Activated CD4-positive, alpha-beta T cell treated with anti-CD3 and anti-CD28 coated beads, Interleukin-2, Interleukin-4, amounts not matched to agents 100 ng/mL and 50 ng/mL, durations not matched to agents 16 hours and 8 hours (primary cell): ENCODE results near the gene AIFM3.
"Not testable (repeated sequence)": the region's sequence is repeated elsewhere in the genome, so short reads cannot be mapped to it uniquely, and the experiment has no call there.

Experiments used
- DNase-seq: peaks from one replicate; pipeline ENCODE4 v3.0.0-alpha.2; 2020; ENCODE audit warnings: low spot score

AIFM3 gene

GRCh38 chr22:20957683-20958431 is 9.2 kb upstream of the AIFM3 start:
- DNase-seq, result no peak

GRCh38 chr22:20959578-20960461 is 7.2 kb upstream of the AIFM3 start:
- no peak for DNase-seq

GRCh38 chr22:20960609-20961008 is 6.4 kb upstream of the AIFM3 start:
- no peak for DNase-seq

GRCh38 chr22:20962491-20962945 is 4.5 kb upstream of the AIFM3 start:
- DNase-seq, result no peak

GRCh38 chr22:20963201-20964052 is 3.6 kb upstream of the AIFM3 start:
- DNase-seq, result no peak

GRCh38 chr22:20964090-20964798 is 2.8 kb upstream of the AIFM3 start:
- no peak for DNase-seq

- no peak for DNase-seq
These were observed 2.3 kb upstream of the AIFM3 start for GRCh38 chr22:20964799-20965103.

- DNase-seq, result no peak
These were observed 1.8 kb upstream of the AIFM3 start for GRCh38 chr22:20965104-20965887.

GRCh38 chr22:20965888-20966855 is 883 bp upstream of the AIFM3 start:
- no peak for DNase-seq

GRCh38 chr22:20967697-20968211 is 699 bp downstream of the AIFM3 start:
- no peak for DNase-seq

GRCh38 chr22:20968281-20968977 is 1.4 kb downstream of the AIFM3 start:
- DNase-seq, result no peak

- no peak for DNase-seq
These were observed 4.0 kb downstream of the AIFM3 start for GRCh38 chr22:20970939-20971657.

GRCh38 chr22:20972014-20972694 is 5.1 kb downstream of the AIFM3 start:
- not testable (repeated sequence) for DNase-seq

- DNase-seq, result no peak
These were observed 6.0 kb downstream of the AIFM3 start for GRCh38 chr22:20972933-20973577.

- DNase-seq, result no peak
These were observed 6.7 kb downstream of the AIFM3 start for GRCh38 chr22:20973634-20974286.

- DNase-seq, result no peak
These were observed 7.4 kb downstream of the AIFM3 start for GRCh38 chr22:20974336-20974955.
